Dermis blood vessel endothelial cell (primary cell): ENCODE measurements around the gene PPM1H. TPM values are rescaled to one million over a fixed set of nuclear protein-coding genes. Genes with fewer than 3 reads are reported as not detected.

ENCODE experiments used
- DNase-seq: peaks from one replicate; pipeline ENCODE4 v3.0.0; 2010
- total RNA-seq: library from RNA; depleted of rRNA; stranded (reverse); fragments of >200 nt; gene quantifications from 2 replicates; pipeline ENCODE4 v1.2.3, GENCODE V29; 2014

PPM1H gene
- total RNA-seq, 1 donor from 2014 or later, result 2.9 TPM

- peak; percentile 92 for DNase-seq
Measured at GRCh38 chr12:62793256-62794217, 141.4 kb downstream of the PPM1H start.

DNA sequence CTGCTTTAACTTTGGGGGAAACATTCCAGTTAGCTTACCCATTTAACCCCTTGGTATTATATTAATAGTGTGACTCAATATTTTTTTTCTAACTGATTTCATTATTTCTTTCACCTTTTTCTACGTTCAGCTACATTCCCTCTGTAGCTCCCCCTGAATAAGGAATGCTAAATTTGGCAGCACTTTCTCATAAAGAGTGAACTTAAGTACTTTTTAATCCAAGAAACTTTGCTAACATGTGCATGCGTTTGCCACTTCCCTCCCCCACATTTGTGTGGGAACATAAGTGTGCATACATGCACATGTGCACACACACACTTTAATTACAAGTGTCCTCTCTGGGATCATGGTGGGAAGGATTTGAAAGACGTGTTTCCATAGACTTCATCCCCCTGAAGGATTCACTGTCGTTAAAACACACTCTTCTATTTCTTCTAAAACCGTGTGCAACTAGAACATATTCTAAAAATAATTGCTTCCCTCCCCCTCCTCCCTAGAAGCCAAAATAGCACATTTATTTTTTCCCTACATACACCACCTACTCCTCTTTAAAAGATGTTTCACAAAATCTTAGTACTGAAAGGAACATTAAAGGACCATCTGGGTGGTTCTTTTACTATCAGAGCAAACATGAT is 142.6 kb downstream of the PPM1H start:
- no peak for DNase-seq

DNA sequence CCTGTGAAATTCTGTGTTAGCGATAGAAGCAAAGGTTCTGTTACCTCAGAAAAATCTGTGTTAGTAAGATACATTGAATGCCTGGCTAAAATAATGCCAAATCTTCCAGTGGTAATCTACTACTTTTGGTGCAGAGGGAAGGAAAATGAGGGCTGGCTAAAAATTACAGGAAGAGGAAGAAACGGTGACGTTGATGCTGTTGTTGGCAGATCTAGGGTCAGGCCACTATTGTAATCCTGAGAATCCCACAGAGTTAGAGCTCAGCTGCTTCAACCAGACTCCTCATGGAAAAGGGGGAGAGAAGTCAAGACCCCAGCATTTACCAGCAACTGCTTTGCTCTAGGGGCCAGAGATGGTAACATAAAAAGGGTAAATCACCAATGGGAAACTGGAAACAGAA is 145.1 kb downstream of the PPM1H start:
- peak; percentile 78 for DNase-seq

- peak; percentile 35 for DNase-seq
Measured at GRCh38 chr12:62787611-62788010, 147.3 kb downstream of the PPM1H start.

DNA sequence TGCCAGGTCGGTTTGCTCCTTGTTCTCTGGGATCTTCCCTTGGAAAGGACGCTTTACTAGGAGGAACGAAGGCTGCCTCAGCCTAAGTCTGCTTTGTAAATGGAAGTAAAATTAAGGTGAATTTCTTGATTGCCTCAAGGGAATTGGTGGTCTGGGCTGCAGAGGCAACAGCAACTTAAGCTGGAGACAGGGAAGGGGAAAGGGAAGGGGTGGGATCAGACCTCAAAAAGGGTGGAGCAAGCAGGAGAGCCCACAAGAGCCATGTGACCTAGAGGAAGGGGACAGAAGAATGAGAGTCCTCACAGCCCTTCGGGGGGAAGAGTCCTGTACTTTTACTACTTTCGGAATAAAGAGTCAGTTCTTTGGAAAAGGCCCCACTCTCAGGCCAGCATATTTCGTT is 147.9 kb downstream of the PPM1H start:
- peak; percentile 17 for DNase-seq

GRCh38 chr12:62785941-62786559 is 148.9 kb downstream of the PPM1H start:
- DNase-seq, result peak; percentile 99

DNA sequence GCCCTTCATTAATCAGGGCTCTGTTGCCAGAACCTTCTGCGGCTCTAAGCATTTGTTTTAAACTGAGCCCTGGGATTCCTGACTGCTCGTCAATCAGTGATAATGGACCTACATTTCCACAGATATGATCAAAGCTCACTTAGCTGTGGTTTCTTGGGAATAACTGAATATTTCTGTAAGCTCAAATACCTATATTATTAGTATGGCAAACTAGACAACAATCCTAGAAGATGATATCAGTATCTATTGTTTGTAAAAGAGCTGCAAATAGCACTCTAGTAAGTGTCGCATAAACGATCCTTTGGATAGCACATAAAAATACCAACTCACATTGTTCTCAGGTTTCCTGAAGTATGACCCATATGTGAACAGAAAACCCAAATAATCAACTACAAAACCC is 150.4 kb downstream of the PPM1H start:
- peak; percentile 67 for DNase-seq

DNA sequence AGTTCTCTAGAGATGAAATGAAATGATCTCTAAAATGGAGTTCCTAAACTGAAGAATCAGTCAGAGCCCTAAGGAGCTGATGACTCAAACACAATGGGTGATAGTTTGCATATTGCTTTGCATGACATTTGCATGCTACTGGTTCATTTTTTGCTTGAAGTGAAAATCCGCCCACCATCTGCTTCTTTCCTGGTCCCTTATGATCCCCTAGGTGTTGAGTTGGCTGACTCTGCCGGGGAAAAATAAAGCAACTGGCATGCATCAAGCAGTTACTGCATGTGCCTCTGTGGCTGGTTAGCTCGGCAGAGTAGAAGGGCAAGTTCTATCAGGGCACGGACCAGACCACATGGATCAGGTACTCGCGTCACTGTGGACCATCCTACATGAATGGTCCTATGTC is 151.1 kb downstream of the PPM1H start:
- no peak for DNase-seq

DNA sequence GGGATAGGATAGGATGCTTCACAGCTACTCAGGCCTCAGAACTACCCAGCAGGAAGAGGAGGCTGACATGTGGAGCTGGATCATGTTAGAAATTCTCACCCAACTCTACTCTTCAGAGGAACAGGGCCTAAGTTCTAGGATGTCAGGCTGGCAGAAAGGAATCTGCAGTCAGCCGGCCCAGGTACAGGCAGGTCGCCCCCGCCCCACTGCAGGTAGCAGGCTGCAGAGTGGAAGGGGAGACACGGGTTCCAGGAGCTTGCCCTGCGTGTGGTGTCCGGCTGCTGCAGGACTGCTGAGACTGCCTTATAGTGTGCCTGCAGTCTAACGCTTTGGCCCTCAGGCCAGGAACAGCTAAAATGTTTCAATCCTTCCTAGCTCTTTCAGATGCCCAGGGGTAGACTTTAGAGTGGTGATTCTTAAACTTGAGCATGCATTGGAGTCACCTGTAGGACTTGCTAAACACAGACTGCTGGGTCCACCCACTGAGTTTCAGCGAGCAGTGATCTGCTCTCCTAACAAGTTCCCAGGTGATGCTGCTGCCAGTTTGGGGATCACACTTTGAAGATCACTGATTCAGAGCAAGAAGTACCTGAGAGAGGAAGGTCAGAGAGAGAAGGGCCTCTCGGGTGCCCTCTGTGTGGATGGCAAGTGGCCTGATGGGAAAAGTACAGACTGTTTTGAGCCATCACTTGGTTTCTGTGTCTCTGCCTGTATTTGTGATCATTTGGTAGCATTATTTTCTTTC is 153.6 kb downstream of the PPM1H start:
- no peak for DNase-seq

GRCh38 chr12:62779488-62779887 is 155.5 kb downstream of the PPM1H start:
- DNase-seq, result no peak

DNA sequence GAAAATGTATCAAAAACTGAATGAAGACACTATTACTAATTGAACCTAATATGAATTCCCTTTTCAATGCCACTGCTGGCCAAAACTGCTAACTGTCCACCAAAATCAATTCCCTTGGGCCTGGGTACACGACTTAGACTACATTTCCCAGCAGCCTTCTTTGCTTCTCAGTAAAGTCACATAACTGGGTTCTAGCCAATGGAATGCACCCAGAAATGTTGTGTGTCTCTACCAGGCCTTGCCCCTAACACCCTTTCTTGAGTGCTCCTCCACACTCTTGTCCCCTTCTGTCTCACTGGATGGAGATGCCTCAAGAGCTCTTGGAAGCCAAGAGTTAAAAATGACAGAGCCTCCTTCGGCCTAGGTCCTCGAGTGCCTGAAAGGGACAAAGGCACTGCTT is 156.8 kb downstream of the PPM1H start:
- no peak for DNase-seq

DNA sequence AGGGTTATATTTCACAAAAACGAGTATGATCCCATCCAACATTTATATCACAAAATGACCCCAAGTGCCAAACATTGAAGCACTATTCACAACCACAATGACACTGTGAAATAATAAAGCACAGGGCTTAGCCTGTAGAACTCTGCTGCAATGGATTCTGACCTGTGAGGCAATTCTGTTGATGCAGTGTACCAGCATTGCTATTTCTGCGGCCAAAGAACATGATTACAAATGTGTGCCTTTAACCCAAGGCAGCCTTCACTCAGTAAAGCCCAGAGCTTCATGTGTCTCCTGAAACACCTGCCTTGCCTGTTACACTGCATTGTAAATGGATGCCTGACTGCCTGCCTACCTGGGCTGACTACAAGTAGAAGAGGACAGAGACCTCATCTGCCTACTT is 158.0 kb downstream of the PPM1H start:
- no peak for DNase-seq

- DNase-seq, result no peak
Measured at GRCh38 chr12:62776575-62776974, 158.4 kb downstream of the PPM1H start.

DNA sequence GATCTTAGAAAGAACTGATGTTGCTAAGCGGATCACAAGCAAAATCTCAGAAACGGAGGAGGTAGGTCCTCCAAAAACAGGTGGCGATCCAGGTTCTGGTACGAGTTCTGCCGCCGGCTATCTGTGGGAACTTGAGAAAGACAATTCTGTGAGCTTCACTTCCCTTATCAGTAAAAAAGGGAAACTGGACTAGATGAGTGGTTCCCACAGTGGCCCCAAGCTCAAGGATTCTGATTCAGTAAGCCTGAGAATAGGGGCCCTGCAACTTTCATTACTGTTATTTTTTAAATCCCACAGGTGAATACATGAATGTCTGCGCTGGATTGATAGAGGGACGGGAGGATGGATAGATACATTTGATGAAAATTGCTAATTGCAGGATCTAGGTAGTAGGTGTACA is 160.2 kb downstream of the PPM1H start:
- DNase-seq, result no peak

DNA sequence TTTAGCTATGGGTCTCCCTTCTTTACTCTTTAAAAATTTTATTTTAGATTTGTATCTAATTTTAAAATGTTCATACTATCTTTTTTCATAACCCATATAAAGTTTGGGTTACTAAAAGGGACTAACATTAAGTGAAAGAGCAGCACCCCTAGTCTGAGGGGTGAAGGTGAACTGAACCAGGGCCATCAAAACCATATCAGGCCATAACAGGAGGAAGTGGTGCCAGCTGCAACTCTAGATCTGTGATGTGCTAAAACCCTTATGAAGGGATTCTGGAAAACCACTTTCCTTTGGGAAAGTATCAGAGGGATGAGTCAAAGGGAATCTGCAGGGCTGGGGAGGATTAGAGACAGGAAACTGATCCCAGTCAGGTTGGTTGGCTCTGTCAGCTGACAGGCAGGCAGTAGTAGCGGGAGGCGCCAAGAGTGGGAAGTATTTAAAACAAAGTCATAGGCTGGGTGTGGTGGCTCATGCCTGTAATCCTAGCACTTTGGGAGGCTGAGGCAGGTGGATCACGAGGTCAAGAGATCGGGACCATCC is 162.5 kb downstream of the PPM1H start:
- DNase-seq, result peak; percentile 57

GRCh38 chr12:62771828-62772227 is 163.1 kb downstream of the PPM1H start:
- no peak for DNase-seq

- no peak for DNase-seq
Measured at GRCh38 chr12:62770381-62770780, 164.6 kb downstream of the PPM1H start.

- DNase-seq, result no peak
Measured at GRCh38 chr12:62769076-62769619, 165.8 kb downstream of the PPM1H start.

GRCh38 chr12:62767946-62768345 is 167.0 kb downstream of the PPM1H start:
- no peak for DNase-seq

DNA sequence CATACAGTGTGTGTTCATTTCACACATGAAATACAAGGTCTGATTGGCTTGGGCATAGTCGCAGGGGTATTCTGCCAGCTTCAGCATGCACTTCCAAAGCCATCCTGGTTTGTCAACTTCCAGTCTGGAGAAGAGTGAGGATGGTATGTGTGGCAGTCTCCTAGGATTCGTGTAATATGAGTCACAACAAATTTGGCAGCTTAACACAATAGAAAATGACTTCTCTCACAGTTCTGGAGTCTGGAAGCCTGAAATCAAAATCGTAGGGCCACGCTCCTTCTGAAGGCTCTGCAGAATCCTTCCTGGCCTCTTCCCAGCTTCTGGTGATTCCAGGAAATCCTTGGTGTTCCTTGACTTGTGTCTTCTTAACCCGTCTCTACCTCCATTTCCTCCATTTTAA is 167.5 kb downstream of the PPM1H start:
- DNase-seq, result peak; percentile 68

- DNase-seq, result no peak
Measured at GRCh38 chr12:62766496-62766895, 168.5 kb downstream of the PPM1H start.
